K562 (cell line): ENCODE measurements around the gene SAMD14. TPM values are rescaled to one million over a fixed set of nuclear protein-coding genes. Genes with fewer than 3 reads are reported as not detected.

Experiments
- ATAC-seq: fragments of 200-7000 bp; cut with Tn5 transposase; 3 replicates; pipeline ENCODE4 v1.9.1; 2020; ENCODE audit warnings: moderate library complexity
- BruUV-seq: library from RNA; stranded (reverse); fragments of 400-500 nt; replicated peaks from 2 replicates; lab custom pipeline; 2021; lab: Mats Ljungman, UMichigan
- CTCF ChIA-PET: fragments of 300-600 bp; formaldehyde crosslinking; extraction: SDS; loops from one replicate; lab custom pipeline; 2021; ENCODE audit warnings: low intra/inter-chr PET ratio; lab: Yijun Ruan, JAX
- POLR2A ChIA-PET: fragments of 300-600, 350-650 bp; sonication (Branson Sonifier 250); formaldehyde crosslinking; extraction: SDS; loops from one replicate; lab custom pipeline; 2021; ENCODE audit warnings: antibody characterized with exemption, inconsistent platforms; lab: Yijun Ruan, JAX
- DNase-seq, 4 experiments: peaks; one replicate each; pipeline versions ENCODE4 v3.0.0 to v3.0.0-alpha.2; 2011 to 2018; ENCODE audit warnings: low spot score in 3 of 4, mixed read lengths in 3 of 4; ENCODE audit errors: extremely low read depth in 1 of 4
- FAIRE-seq: peaks from 2 replicates; lab custom pipeline; 2011; peaks lifted over from hg19 to GRCh38; lab: Jason Lieb, UNC
- H2AFZ ChIP-seq: 2 replicates; pipeline ENCODE4 v1.6.0; 2011; ENCODE audit warnings: low read depth, low read length, control low read depth, inconsistent platforms
- H3K27ac ChIP-seq: fragments of 200-600 bp; 3 replicates; pipeline ENCODE4 v1.8.0; 2011; ENCODE audit warnings: low read depth, mild to moderate bottlenecking, control low read depth, inconsistent platforms, low read length, moderate library complexity, mixed read lengths; ENCODE audit errors: extremely low read depth
- H3K27me3 ChIP-seq, 2 experiments: fragments of 300-600 bp in 1 of 2; 2 replicates in 1 of 2; 3 replicates in 1 of 2; pipeline versions ENCODE4 v1.6.0 to v1.8.0; 2011; ENCODE audit warnings: inconsistent platforms in 2 of 2, low read length in 2 of 2, mild to moderate bottlenecking in 1 of 2, mixed read lengths in 1 of 2, moderate library complexity in 1 of 2; ENCODE audit not compliant: control insufficient read depth in 2 of 2, insufficient read depth in 2 of 2
- H3K36me3 ChIP-seq: fragments of 300-600 bp; 3 replicates; pipeline ENCODE4 v1.8.0; 2011; ENCODE audit warnings: mild to moderate bottlenecking, low read length, inconsistent platforms; ENCODE audit not compliant: control insufficient read depth, insufficient read depth
- H3K4me1 ChIP-seq, 2 experiments: fragments of 200-600 bp in 1 of 2; replicated peaks in 1 of 2; 2 replicates in 1 of 2; 3 replicates in 1 of 2; pipeline versions ENCODE4 v1.5.1 to v1.8.0; 2011; ENCODE audit warnings: inconsistent platforms in 2 of 2, low read length in 2 of 2, mild to moderate bottlenecking in 1 of 2, mixed read lengths in 1 of 2, moderate library complexity in 1 of 2; ENCODE audit not compliant: control insufficient read depth in 2 of 2, insufficient read depth in 2 of 2
- H3K4me2 ChIP-seq: 2 replicates; pipeline ENCODE4 v1.6.1; 2011; ENCODE audit warnings: low read length, control low read depth, inconsistent platforms, mixed read lengths; ENCODE audit not compliant: insufficient read depth
- H3K4me3 ChIP-seq: fragments of 200-600 bp; sonication (generic), shearing (Covaris generic); 2 replicates; pipeline ENCODE4 v1.5.1; 2016; ENCODE audit warnings: control low read depth, inconsistent platforms
- H3K79me2 ChIP-seq: fragments of 200-600 bp; 3 replicates; pipeline ENCODE4 v1.8.0; 2011; ENCODE audit warnings: low read length, inconsistent platforms; ENCODE audit not compliant: control insufficient read depth, insufficient read depth
- H3K9ac ChIP-seq, 2 experiments: 2 replicates each; pipeline versions ENCODE4 v1.6.0 to v1.6.1; 2011; ENCODE audit warnings: low read depth in 2 of 2, low read length in 2 of 2, control low read depth in 1 of 2, inconsistent platforms in 1 of 2, mild to moderate bottlenecking in 1 of 2, mixed read lengths in 1 of 2; ENCODE audit not compliant: insufficient read depth in 1 of 2
- H3K9me1 ChIP-seq: one replicate; pipeline ENCODE4 v1.6.0; 2011; ENCODE audit warnings: inconsistent platforms, mild to moderate bottlenecking, low read length, moderate library complexity; ENCODE audit not compliant: control insufficient read depth, insufficient read depth
- H3K9me3 ChIP-seq: replicated peaks from 2 replicates; pipeline ENCODE4 v1.5.1; 2011; ENCODE audit warnings: low read depth, low read length, inconsistent platforms; ENCODE audit not compliant: control insufficient read depth, insufficient read depth
- H4K20me1 ChIP-seq: replicated peaks from 2 replicates; pipeline ENCODE4 v1.6.1; 2011; ENCODE audit warnings: low read length, inconsistent platforms, mixed read lengths; ENCODE audit not compliant: control insufficient read depth, insufficient read depth
- ZBTB5 ChIP-seq: fragments of 450-650 bp; IDR thresholded peaks from 2 replicates; pipeline ENCODE4 v1.6.1; 2017; ENCODE audit warnings: antibody characterized with exemption
- WGBS: fragments of 100-300 bp; shearing (Covaris generic); methylation state at CpG from one replicate; pipeline ENCODE4 v1.1.6; 2016; ENCODE audit warnings: low coverage, mixed read lengths; ENCODE audit not compliant: insufficient coverage; ENCODE audit errors: missing lambda C conversion rate; 5-methylcytosine and 5-hydroxymethylcytosine counted together
- in situ Hi-C: fragments of 300-500 bp; cut with MboI; formaldehyde crosslinking; loops from 4 replicates; pipeline ENCODE4 v1.15.0; 2018; ENCODE audit warnings: inconsistent platforms, mixed read lengths
- intact Hi-C: fragments of 100-400 bp; cut with micrococcal nuclease; formaldehyde crosslinking; loops from 2 replicates; pipeline ENCODE4 v1.14.2; 2022
- polyA plus RNA-seq, 8 experiments: library from polyadenylated mRNA; depleted of rRNA in 4 of 8; stranded (reverse) in 5 of 8; unstranded in 3 of 8; fragments of >200 nt; fragmentation: Nextera tagmentation in 2 of 8; fragmentation: Illumina TruSeq in 1 of 8; extraction: Ambion mirVana in 2 of 8; extraction: Trizol in 1 of 8; gene quantifications; 2 replicates each; pipeline versions ENCODE4 v1.2.1 to v1.2.3, GENCODE V29; 2011 to 2014; ENCODE audit warnings: inconsistent platforms in 1 of 8, missing spikeins in 1 of 8
- total RNA-seq, 7 experiments: library from RNA; depleted of rRNA in 6 of 7; stranded (reverse); fragments of >200 nt in 6 of 7; fragmentation: Illumina TruSeq in 2 of 7; extraction: Trizol in 2 of 7; gene quantifications; 2 replicates each; pipeline versions ENCODE4 v1.2.1 to v1.2.3, GENCODE V29; 2011 to 2021; ENCODE audit warnings: low replicate concordance in 1 of 7

The SAMD14 gene
- total and polyA plus RNA-seq, 9 of the 15 experiments (the other 6 are each of a cell fraction or from before 2014, with no cell fraction given): 0.04 to 0.07 TPM; not detected in 7

GRCh38 chr17:50070908-50071680 is 58.9 kb downstream of the SAMD14 start:
- WGBS: 0% methylated on average over 16 of the region's 16 CpGs
- no peaks in the 10 kb centered on the region for H3K79me2 ChIP-seq
- H3K36me3 ChIP-seq: no peaks in the 10 kb centered on the region

More at GRCh38 chr17:50070908-50071680, 58.9 kb downstream of the SAMD14 start:
- no peaks in the 10 kb centered on the region for H3K9me1 ChIP-seq
- FAIRE-seq (no peak), DNase-seq (no peak), ATAC-seq (no peak)
- peaks cover 0 to under 1% of the 10 kb centered on the region in 2 experiments; a peak in 1 of 5 replicates for H3K4me1 ChIP-seq
- CTCF ChIA-PET: no interaction called here
- BruUV-seq: no TSS peak
- no peak overlapping the region for H3K27ac ChIP-seq
- no peak for TF ChIP-seq ZBTB5
- intact Hi-C loops: no loop called here
- no peak overlapping the region for H3K9ac ChIP-seq
- no peak overlapping the region for H3K4me2 ChIP-seq
- H4K20me1 ChIP-seq: peaks cover 3% of the 10 kb centered on the region; the same call in 1 of the 2 replicates
- POLR2A ChIA-PET: interaction anchor here (0.5 to 1.1 kb wide), 3 partner anchors 9 to 317 kb away, joined by 3 read pairs; no protein-coding TSS in a partner anchor
- H3K27me3 ChIP-seq: peaks cover 8 to 58% of the 10 kb centered on the region in 2 experiments; a peak in 4 of 5 replicates
- in situ Hi-C loops: loop anchor here (10.0 kb wide), 1 partner anchor 506 kb away; no protein-coding TSS in a partner anchor
- no peak overlapping the region for H3K4me3 ChIP-seq
- H3K9me3 ChIP-seq: no peaks in the 10 kb centered on the region
- H2AFZ ChIP-seq: no peak overlapping the region
